ENCODE measurements around the gene NXPE1.
"Not testable (repeated sequence)": the region's sequence is repeated elsewhere in the genome, so short reads cannot be mapped to it uniquely, and the experiment has no call there.

The NXPE1 gene

DNA sequence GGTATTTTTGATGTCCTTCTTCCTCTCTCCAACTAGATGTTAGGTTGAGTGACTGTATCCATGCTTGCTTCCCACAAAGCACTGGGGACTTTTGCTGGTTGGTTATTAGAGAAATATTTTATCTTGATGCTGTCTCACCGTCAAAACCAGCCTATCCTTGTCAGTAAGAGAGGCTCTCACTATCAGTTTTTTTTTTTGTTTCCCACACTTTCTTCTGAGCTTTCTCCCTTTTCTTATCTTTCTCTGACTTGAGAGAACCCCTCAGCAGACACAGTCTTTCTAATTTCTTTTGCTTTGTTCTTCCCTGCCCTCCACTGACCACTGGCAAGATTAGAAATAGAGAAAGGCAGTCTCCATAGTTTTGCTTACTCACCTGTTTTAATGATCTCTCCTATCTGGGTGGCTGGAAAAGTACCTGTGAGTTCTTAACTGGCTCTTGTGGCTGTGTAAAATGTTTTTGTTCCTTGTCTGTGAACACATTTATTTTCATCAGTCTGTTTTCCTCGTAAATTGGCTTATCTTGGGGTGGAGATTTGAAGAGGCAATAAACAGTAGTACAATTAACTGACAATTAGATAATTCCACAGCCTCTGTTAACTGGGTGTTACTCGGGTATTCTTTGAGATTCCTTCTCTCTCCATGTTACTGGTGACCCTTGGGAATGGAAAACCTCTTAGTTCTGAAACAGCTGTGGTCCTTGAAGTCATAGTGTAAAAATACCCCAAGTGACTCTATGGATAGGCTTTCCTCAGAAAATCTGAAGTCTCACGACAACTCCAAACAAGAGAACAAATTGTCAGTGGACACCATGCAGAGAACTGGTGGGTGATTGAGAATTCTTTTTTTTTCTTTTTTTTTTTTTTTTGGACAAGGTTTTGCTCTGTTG, at the start of gene NXPE1:
Gene NXPE1 (minus strand): TSS at position 457 of the 886 bp plus-strand sequence. CDS start 8,680 bp downstream, outside the sequence.
- no peak for DNase-seq (ENCODE audit: low read depth)
- H3K4me3 ChIP-seq (ENCODE audit: low read depth, low read length), result no peak within 1 kb of the TSS

DNA sequence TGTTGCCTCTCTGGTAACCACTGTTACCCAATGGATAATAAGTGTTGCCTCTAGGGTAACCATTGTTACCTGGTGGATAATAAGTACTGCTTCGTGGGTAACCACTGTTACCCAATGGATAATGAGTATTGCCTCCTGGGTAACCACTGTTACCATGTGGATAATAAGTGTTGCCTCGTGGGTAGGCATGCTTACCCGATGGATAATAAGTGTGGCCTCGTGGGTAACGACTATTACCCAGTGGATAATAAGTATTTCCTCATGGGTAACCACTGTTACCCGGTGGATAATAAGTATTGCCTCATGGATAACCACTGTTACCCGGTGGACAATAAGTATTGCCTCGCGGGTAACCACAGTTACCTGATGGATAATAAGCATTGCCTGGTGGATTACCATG, 49.7 kb upstream of the NXPE1 start:
- H3K4me3 ChIP-seq (ENCODE audit: low read depth, low read length), result no peak overlapping the region
- no peak for DNase-seq (ENCODE audit: low read depth)

DNA sequence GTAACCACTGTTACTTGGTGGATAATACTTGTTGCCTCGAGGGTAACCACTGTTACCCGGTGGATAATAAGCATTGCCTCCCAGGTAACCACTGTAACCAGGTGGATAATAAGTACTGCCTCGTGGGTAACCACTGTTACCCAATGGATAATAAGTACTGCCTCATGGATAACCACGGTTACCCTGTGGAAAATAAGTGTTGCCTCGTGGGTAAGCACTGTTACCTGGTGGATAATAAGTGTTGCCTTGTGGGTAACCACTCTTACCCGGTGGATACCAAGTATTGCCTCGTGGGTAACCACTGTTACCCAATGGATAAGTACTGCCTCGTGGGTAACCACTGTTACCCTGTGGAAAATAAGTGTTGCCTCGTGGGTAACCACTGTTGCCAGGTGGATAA, 48.9 kb upstream of the NXPE1 start:
- not testable (repeated sequence) for H3K4me3 ChIP-seq (ENCODE audit: low read depth, low read length); DNase-seq (ENCODE audit: low read depth)

- H3K4me3 ChIP-seq (ENCODE audit: low read depth, low read length), result no peak overlapping the region
- no peak for DNase-seq (ENCODE audit: low read depth)
These were observed 48.2 kb upstream of the NXPE1 start for GRCh38 chr11:114607753-114608459.

- not testable (repeated sequence) for H3K4me3 ChIP-seq (ENCODE audit: low read depth, low read length); DNase-seq (ENCODE audit: low read depth)
These were observed 47.1 kb upstream of the NXPE1 start for GRCh38 chr11:114606802-114607075.

DNA sequence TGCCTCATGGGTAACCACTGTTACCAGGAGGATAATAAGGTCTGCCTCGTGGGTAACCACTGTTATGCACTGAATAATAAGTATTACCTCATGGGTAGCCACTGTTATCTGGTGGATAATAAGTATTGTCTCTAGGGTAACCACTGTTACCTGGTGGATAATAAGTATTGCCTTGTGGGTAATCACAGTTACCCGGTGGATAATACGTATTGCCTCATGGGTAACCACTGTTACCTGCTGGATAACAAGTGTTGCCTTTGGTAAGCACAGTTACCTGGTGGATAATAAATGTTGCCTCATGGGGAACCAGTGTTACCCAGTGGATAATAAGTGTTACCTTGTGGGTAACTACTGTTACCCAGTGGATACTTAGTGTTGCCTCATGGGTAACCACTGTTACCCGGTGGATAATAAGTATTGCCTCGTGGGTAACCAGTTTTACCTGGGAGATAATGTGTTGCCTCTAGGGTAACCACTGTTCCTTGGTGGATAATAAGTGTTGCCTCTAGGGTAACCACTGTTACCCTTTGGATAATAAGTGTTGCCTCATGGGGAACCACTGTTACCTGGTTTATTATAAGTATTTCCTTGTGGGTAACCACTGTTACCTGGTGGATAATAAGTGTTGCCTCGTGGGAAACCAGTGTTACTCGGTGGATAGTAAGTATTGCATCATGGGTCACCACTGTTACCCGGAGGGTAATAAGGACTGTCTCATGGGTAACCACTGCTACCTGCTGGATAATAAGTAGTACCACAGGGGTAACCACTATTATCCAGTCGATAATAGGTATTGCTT, 46.5 kb upstream of the NXPE1 start:
- no peak overlapping the region for H3K4me3 ChIP-seq (ENCODE audit: low read depth, low read length)
- DNase-seq (ENCODE audit: low read depth), result no peak

DNA sequence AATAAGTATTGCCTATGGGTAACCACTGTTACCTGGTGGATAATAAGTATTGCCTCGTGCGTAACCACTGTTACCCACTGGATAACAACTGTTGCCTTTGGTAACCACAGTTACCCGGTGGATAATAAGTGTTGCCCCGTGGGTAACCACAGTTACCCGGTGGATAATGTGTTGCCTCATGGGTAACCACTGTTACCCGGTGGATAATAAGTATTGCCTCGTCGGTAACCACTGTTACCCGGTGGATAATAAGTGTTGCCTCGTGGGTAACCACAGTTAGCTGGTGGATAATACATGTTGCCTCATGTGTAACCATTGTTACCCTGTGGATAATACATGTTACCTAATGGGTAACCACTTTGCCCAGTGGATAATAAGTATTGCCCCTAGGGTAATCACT, 45.7 kb upstream of the NXPE1 start:
- H3K4me3 ChIP-seq (ENCODE audit: low read depth, low read length), result no peak overlapping the region
- no peak for DNase-seq (ENCODE audit: low read depth)

GRCh38 chr11:114604886-114605285, 45.2 kb upstream of the NXPE1 start:
- no peak for DNase-seq (ENCODE audit: low read depth)
- H3K4me3 ChIP-seq (ENCODE audit: low read depth, low read length), result no peak overlapping the region

GRCh38 chr11:114604179-114604813, 44.6 kb upstream of the NXPE1 start:
- no peak overlapping the region for H3K4me3 ChIP-seq (ENCODE audit: low read depth, low read length)
- no peak for DNase-seq (ENCODE audit: low read depth)

GRCh38 chr11:114603151-114603550, 43.5 kb upstream of the NXPE1 start:
- H3K4me3 ChIP-seq (ENCODE audit: low read depth, low read length); DNase-seq (ENCODE audit: low read depth): not testable (repeated sequence)

GRCh38 chr11:114598461-114598860, 38.8 kb upstream of the NXPE1 start:
- no peak for DNase-seq (ENCODE audit: low read depth)

DNA sequence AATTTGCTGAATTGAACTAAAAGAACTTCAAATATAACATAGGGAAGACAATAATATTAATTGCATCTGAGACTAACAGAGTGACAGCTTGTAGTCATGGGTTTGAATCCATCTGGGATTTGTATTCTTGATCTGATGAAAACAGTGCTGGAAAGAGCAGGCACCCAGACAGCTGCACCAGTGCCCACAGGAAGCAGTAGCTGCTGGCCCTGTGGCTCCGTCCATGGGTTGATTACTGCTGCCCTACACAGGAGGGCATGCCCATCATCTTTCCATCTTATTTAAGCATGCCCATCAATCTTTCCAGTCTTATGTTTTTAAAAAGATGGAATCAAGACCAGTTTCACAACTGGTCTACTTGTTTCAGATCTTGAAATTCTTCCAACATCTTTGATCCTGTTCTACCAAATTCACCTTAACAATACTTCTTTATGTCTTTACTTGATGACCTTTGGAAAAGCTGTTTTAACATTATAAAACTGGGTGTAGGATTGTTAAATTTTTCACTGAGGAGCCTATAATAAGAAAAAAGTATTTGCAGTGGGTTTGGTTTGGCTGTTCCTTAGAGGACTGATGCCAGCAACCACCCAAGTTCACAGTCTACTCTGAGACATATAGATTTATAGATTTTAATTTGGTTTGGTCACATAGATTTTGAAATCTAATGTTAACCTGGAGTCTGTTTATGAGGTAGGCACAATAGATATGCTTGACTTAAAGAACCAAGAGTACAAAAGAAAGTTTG, 36.7 kb upstream of the NXPE1 start:
- no peak for DNase-seq (ENCODE audit: low read depth)
- no peak overlapping the region for H3K4me3 ChIP-seq (ENCODE audit: low read depth, low read length)

More at GRCh38 chr11:114598461-114598860, 38.8 kb upstream of the NXPE1 start:
- no peak overlapping the region for H3K4me3 ChIP-seq (ENCODE audit: low read depth, low read length)

GRCh38 chr11:114595571-114595970, 35.9 kb upstream of the NXPE1 start, which contains the start of gene NXPE4:
NXPE4 (minus strand) TSS chr11:114595786; CDS start chr11:114594759, 1,027 bp downstream.
- H3K4me3 ChIP-seq (ENCODE audit: low read depth, low read length), result no peak within 1 kb of the TSS
- no peak for DNase-seq (ENCODE audit: low read depth)

DNA sequence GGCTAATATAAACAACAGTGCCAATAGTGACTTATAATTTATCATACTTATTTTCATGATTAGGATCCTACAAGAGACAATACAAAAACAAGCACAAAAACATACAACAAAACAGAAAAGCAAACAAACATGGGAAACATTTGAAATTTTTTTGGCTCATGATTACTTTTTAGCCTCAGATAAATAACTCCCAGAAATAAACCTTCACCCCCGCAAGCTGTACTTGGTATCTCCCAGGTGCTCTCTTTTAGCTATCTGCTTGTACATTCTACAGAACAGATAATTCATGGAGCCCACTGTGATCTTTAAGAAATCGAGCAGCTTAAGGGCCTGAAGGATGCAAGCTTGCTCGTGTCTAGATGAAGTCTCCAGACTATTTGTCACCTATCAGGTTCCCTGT, 35.0 kb upstream of the NXPE1 start:
- no peak for DNase-seq (ENCODE audit: low read depth)
- no peak overlapping the region for H3K4me3 ChIP-seq (ENCODE audit: low read depth, low read length)

- no peak overlapping the region for H3K4me3 ChIP-seq (ENCODE audit: low read depth, low read length)
- DNase-seq (ENCODE audit: low read depth), result no peak
These were observed 27.8 kb upstream of the NXPE1 start for GRCh38 chr11:114587398-114587953.

DNA sequence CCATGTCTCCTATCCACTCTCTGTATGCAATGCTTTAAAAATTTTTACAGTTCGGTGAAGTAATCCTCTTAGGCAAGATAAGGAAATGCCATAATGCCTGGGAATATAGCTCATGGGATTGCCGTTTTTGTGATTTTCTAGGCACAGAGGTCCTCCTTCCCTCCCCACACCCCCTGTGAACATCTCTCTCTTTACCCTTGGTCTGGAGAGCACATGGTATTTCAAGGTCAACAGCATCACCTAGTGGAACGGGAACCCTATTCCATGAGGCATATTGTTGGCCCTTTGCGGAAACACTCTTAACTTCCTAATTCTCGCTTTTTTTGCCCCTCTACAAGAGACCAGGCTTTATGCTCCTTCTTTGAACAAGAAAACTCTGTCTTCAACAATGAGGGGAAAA, 27.1 kb upstream of the NXPE1 start:
- H3K4me3 ChIP-seq (ENCODE audit: low read depth, low read length), result no peak overlapping the region
- no peak for DNase-seq (ENCODE audit: low read depth)

GRCh38 chr11:114571712-114572111, 12.0 kb upstream of the NXPE1 start:
- no peak for DNase-seq (ENCODE audit: low read depth)
- H3K4me3 ChIP-seq (ENCODE audit: low read depth, low read length), result no peak overlapping the region

DNA sequence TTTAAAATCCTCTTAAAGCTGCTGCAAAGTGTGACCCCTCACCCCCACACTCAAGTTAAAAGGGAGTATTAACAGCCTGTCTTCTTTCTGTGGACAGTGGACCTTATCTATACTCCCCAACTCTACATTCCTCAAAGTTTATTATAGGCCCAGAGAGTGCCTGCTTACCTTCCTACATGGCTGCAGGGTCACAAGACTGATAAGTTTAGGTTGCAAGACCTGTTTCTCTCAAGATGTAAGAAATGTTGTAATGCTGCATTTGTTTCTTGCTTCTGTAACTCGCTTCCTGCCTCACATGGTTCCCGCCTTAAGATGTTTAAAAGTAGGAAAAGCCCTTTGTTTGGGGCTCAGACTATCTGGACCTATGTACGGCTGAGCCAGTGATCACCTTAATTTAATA, 10.1 kb upstream of the NXPE1 start:
- no peak for DNase-seq (ENCODE audit: low read depth)
- no peak overlapping the region for H3K4me3 ChIP-seq (ENCODE audit: low read depth, low read length)

GRCh38 chr11:114566276-114566675, 6.6 kb upstream of the NXPE1 start:
- DNase-seq (ENCODE audit: low read depth), result no peak

More at GRCh38 chr11:114566276-114566675, 6.6 kb upstream of the NXPE1 start:
- no peak overlapping the region for H3K4me3 ChIP-seq (ENCODE audit: low read depth, low read length)
